ENCODE data around the gene AGO3.

The AGO3 gene

GRCh38 chr1:35885961-35886558 lies 44.8 kb upstream of the AGO3 start (continued):
- TF ChIP-seq TCF4 (CRISPR knock-in tag; IDR thresholded peaks at IDR 0.05; ENCODE audit: borderline replicate concordance) (no peak), ZNF70 (CRISPR knock-in tag; IDR thresholded peaks at IDR 0.05) (no peak), TOX (CRISPR knock-in tag; IDR thresholded peaks at IDR 0.05; ENCODE audit: borderline replicate concordance) (no peak), ZFP3 (CRISPR knock-in tag; IDR thresholded peaks at IDR 0.05) (no peak), OSR1 (CRISPR knock-in tag; IDR thresholded peaks at IDR 0.05) (no peak)

GRCh38 chr1:35886577-35887431 lies 44.1 kb upstream of the AGO3 start:
- ATAC-seq: no peak
- no peak for TF ChIP-seq CREB5 (CRISPR knock-in tag; IDR thresholded peaks at IDR 0.05; ENCODE audit: low read depth)
- TF ChIP-seq TCF4 (CRISPR knock-in tag; IDR thresholded peaks at IDR 0.05; ENCODE audit: borderline replicate concordance): no peak
- TF ChIP-seq ARNTL (CRISPR knock-in tag; IDR thresholded peaks at IDR 0.05; ENCODE audit: borderline replicate concordance, low read depth): no peak
- no peak for TF ChIP-seq ZFP30 (CRISPR knock-in tag; IDR thresholded peaks at IDR 0.05)
- no peak for TF ChIP-seq CSRNP3 (CRISPR knock-in tag; IDR thresholded peaks at IDR 0.05)
- no peak for TF ChIP-seq PPARA (CRISPR knock-in tag; IDR thresholded peaks at IDR 0.05; ENCODE audit: borderline replicate concordance)
- no peak for TF ChIP-seq ZFP3 (CRISPR knock-in tag; IDR thresholded peaks at IDR 0.05)
- no peak for TF ChIP-seq ZC3H10 (CRISPR knock-in tag; IDR thresholded peaks at IDR 0.05)
- TF ChIP-seq SNAI2 (CRISPR knock-in tag; IDR thresholded peaks at IDR 0.05): no peak
- no peak for TF ChIP-seq ISL1 (CRISPR knock-in tag; IDR thresholded peaks at IDR 0.05)

GRCh38 chr1:35887508-35887907 lies 43.4 kb upstream of the AGO3 start:
- no peak for TF ChIP-seq TOX (CRISPR knock-in tag; IDR thresholded peaks at IDR 0.05; ENCODE audit: borderline replicate concordance)
- no peak for TF ChIP-seq BACH2 (CRISPR knock-in tag; IDR thresholded peaks at IDR 0.05; ENCODE audit: borderline replicate concordance)
- no peak for TF ChIP-seq GLIS3 (CRISPR knock-in tag; IDR thresholded peaks at IDR 0.05)
- no peak for TF ChIP-seq PATZ1 (CRISPR knock-in tag; IDR thresholded peaks at IDR 0.05; ENCODE audit: borderline replicate concordance)
- no peak for TF ChIP-seq ISL1 (CRISPR knock-in tag; IDR thresholded peaks at IDR 0.05)
- TF ChIP-seq ESRRG (CRISPR knock-in tag; IDR thresholded peaks at IDR 0.05): no peak
- TF ChIP-seq ZNF565 (CRISPR knock-in tag; conservative IDR thresholded peaks at IDR 0.05; ENCODE audit: low read depth): no peak
- no peak for TF ChIP-seq CSRNP3 (CRISPR knock-in tag; IDR thresholded peaks at IDR 0.05)
- TF ChIP-seq POU6F1 (CRISPR knock-in tag; IDR thresholded peaks at IDR 0.05; ENCODE audit: borderline replicate concordance, low read depth): no peak
- TF ChIP-seq RARB (CRISPR knock-in tag; IDR thresholded peaks at IDR 0.05): no peak
- no peak for TF ChIP-seq OSR1 (CRISPR knock-in tag; IDR thresholded peaks at IDR 0.05)
- no peak for TF ChIP-seq ZFP30 (CRISPR knock-in tag; IDR thresholded peaks at IDR 0.05)
- no peak for TF ChIP-seq PPARA (CRISPR knock-in tag; IDR thresholded peaks at IDR 0.05; ENCODE audit: borderline replicate concordance)
- TF ChIP-seq ZC3H10 (CRISPR knock-in tag; IDR thresholded peaks at IDR 0.05): no peak
- no peak for TF ChIP-seq ZNF70 (CRISPR knock-in tag; IDR thresholded peaks at IDR 0.05)
- ATAC-seq: no peak

Data from SK-N-SH treated with all-trans-retinoic acid at 6 μM for 48 hours (cell line).